Fibroblast of skin of right biceps (primary cell): ENCODE results near the gene EPB41L2.
A peak's percentile ranks its signal among the peaks of the same experiment; 100 is the strongest.
"Not testable (repeated sequence)": the region's sequence is repeated elsewhere in the genome, so short reads cannot be mapped to it uniquely, and the experiment has no call there.

ENCODE experiments used
- DNase-seq: peaks from one replicate; pipeline ENCODE4 v3.0.0-alpha.2; 2013

Gene EPB41L2

GRCh38 chr6:131033631-131034030 lies 29.4 kb downstream of the EPB41L2 start:
- no peak for DNase-seq

- DNase-seq = peak; percentile 74
Observed at GRCh38 chr6:131029626-131030297, 33.3 kb downstream of the EPB41L2 start.

- no peak for DNase-seq
Observed at GRCh38 chr6:131027326-131027725, 35.7 kb downstream of the EPB41L2 start.

- no peak for DNase-seq
Observed at GRCh38 chr6:131026243-131026642, 36.8 kb downstream of the EPB41L2 start.

GRCh38 chr6:131024565-131024964 lies 38.5 kb downstream of the EPB41L2 start:
- DNase-seq = no peak

- DNase-seq = peak; percentile 58
Observed at GRCh38 chr6:131023834-131024504, 39.1 kb downstream of the EPB41L2 start.

- no peak for DNase-seq
Observed at GRCh38 chr6:131022691-131023090, 40.4 kb downstream of the EPB41L2 start.

GRCh38 chr6:131017962-131018361 lies 45.1 kb downstream of the EPB41L2 start:
- no peak for DNase-seq

GRCh38 chr6:131015630-131016263 lies 47.3 kb downstream of the EPB41L2 start:
- peak; percentile 43 for DNase-seq

DNA sequence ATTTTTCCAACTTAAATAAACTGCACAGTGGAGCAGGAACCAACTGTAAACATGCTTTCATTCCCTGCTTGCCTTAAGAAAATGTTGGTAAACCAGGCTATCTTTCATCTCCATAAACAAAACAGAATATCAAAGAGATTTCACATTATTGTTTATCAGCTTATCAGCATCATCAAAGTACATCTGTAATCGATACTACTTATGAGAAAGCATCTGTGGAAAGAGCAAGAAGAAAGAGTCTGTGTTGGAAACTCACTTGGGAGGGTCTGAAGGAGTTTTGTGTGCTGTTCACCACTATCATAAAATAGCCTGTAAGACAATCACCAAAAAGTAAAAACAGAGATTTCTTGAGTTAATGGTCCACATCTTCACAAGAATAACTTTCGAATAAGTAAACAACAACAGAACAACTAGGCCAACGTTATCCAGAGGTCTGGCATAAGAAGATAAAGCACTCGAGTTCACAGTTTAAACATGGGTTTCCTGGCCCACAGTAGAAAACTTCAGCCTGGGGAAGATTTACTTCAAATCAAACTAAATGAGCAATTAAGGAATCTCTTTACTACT lies 47.9 kb downstream of the EPB41L2 start:
- no peak for DNase-seq

DNA sequence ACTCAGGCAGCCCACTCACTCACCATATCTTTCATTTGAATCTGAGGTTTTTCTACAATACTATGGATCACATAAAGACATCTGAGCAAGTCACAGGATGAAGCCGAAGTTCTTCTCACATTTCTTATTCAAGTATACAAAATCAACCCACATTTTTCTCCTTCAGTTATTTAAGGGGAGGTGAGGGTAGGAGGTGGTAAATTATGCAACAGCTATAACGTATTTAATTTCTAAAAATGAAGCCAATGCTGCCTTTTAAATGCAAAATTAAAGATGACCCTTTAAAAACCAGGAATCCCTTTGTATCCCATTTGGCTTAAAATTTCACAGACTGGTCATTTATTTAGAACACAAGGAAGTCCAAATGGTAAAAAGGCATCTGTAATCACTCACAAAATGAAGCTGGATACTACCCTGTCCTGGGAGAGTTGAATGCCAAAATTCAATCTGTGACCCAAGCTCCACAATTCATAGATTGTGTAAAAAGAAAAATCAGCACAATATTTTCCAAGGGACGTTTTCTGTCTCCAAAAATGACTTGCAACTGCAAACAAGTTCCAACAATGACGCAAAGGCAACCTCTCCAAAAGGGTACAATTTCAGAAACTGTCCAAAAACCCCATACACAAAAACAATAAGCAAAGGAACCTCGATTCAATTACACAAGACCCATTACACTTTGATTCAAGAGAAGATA lies 48.8 kb downstream of the EPB41L2 start:
- DNase-seq = no peak

DNA sequence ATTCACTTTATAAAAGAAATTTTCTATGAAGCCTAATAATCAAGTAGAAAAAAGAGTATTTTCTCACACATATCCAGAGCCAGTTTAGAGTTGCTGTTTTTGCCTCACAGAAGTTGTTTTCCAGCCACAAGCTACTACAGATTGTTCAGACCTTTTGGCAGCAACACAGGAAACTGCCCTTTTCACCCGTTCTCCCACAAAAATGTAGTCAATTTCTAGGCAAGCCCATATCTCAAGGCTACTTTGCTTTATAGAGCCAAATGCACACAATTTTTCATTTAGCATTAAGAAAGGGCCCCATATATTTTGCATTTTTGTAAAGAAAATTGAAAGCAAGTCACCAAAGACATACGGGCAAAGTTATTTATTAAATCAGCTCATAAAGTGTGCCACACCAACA lies 49.5 kb downstream of the EPB41L2 start:
- peak; percentile 85 for DNase-seq

GRCh38 chr6:131009790-131010189 lies 53.3 kb downstream of the EPB41L2 start:
- no peak for DNase-seq

- DNase-seq = not testable (repeated sequence)
Observed at GRCh38 chr6:131008965-131009364, 54.1 kb downstream of the EPB41L2 start.

GRCh38 chr6:131007964-131008363 lies 55.1 kb downstream of the EPB41L2 start:
- not testable (repeated sequence) for DNase-seq

DNA sequence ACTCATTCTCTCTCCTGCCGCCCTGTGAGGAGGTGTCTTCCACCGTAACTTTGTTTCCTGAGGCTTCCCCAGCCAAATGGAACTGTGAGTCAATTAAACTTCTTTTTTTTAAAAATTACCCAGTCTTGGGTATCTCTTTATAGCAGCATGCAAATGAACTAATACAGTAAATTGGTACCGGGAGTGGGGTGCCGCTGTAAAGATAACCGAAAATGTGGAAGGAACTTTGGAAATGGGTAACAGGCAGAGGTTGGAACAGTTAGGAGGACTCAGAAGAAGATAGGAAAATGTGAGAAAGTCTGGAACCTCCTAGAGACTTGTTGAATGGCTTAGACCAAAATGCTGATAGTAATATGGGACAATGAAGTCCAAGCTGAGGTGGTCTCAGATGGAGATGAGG lies 55.8 kb downstream of the EPB41L2 start:
- DNase-seq = no peak

DNA sequence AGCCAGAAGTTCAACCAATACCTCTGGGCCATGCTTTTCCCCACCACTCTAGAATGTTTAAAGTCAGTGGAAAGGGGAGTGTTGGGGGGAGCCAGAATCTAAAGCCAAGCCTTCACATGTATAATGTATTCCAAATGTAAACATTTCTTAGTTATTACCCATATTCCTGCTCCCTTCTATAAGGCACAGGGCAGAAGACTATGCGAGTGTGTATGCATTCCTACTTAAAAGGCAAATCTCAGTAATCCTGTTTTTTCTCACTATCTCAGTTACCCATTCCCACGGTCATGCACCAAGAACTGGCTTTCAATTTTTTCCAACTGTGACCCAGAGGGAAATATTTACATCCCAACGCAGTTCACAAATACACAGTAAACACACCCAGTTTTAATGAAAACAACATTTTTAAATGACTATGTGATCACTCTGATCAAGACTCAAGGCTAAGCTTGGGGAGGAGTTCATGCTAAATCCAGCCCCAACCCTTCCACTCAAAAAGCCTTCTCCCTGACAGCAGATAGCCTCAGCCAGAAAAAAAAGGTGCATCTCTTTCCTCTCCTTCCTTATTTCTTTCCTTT lies 57.5 kb downstream of the EPB41L2 start:
- no peak for DNase-seq

- DNase-seq = no peak
Observed at GRCh38 chr6:131004936-131005335, 58.1 kb downstream of the EPB41L2 start.

DNA sequence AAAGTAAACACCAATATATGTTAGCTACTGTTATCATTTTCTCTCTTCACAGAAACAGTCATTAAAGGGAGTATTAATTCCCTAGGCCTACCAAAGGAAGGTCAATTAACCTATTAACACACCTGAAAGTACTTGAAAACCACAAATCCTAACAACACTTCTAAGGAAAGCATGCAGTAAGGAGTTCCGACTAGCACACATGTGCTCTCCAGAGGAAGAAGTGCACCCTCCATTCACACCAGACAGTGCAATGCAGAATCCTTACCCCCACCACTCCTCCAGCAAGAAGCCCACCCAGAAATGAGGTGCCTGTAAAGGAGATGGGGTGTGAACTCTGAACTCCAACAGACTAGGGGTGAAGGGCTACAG lies 58.7 kb downstream of the EPB41L2 start:
- DNase-seq = no peak

DNA sequence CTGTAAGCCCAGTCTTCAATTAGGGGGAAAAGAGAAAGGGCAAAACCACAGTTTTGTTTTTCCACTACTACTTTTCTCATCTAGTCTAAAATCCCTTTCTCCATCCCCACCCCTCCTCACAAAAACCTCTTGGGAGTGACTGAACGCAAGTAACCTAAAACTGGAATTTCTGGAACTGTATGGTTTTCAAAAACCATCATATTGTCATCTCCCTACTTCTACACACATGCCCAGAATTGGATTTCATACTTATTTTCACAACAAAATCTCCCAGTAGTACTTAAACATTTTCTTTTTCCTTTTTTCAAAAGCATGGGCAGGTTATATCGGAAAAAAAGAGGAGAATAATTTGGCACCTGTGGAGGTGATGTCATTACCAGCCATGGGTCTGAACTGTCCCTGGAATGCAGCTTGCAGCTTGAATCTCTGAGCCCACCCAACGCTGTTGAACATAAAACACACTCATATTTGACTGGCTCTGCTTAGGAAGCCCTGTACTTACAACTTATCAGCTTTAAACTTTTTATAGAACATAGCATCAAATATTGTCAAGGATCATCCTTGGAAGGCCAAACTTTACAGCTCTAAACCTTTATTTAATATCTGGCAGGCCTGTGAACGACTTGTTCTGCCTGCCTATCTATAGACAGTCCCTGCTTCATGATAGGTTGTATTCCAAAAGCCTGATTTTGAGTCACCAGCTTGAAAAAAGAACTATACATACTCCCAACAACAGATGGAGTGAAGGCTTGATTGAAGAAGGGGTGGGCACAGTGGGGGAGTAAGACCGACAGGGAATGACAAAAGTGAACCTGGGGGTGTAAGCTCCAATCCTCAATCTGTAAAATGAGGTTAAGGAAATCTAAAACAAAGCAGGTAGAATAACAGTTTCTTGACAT lies 59.3 kb downstream of the EPB41L2 start:
- DNase-seq = no peak

DNA sequence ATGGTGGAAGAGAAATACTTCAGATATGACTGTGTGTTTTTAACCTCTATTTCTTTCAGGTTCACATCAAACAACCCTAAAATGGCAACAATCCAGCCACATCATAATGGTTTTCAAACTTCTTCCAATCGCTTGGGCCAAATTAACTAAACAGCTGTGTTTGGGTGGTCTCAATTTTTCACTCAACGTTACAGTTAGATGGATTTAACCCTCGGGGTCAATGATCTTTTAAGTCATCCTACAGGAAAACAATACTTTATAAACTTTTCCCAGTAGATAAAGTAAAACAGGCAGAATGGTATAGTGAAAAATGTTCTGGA lies 60.4 kb downstream of the EPB41L2 start:
- no peak for DNase-seq
